GM18951 (cell line): Measurements from ENCODE around the gene PSMB2.

Source experiments
- POLR2A ChIP-seq: IDR thresholded peaks from 4 replicates; pipeline ENCODE4 v1.6.1; 2011; ENCODE audit warnings: mild to moderate bottlenecking; ENCODE audit not compliant: insufficient read length, insufficient read depth; ENCODE audit errors: extremely low read depth
- in situ Hi-C: fragments of 300-500 bp; cut with MboI; formaldehyde crosslinking; loops from one replicate; pipeline ENCODE4 v1.12.0; 2022; ENCODE audit warnings: low sequenced_read_pairs, mixed read lengths, inconsistent platforms; ENCODE audit not compliant: unreplicated experiment

PSMB2 gene

GRCh38 chr1:35568975-35569395 lies 72.3 kb downstream of the PSMB2 start:
- in situ Hi-C loops, result loop anchor here (10.0 kb wide), 1 partner anchor 146 kb away; the partner anchor contains the start of gene C1orf216

GRCh38 chr1:35567947-35568558 lies 73.3 kb downstream of the PSMB2 start:
- in situ Hi-C loops, result loop anchor here (10.0 kb wide), 1 partner anchor 147 kb away; the partner anchor contains the start of gene C1orf216

More at GRCh38 chr1:35568975-35569395, 72.3 kb downstream of the PSMB2 start:
- no peak for TF ChIP-seq POLR2A

GRCh38 chr1:35565742-35566133 lies 75.6 kb downstream of the PSMB2 start:
- in situ Hi-C loops, result loop anchor here (10.0 kb wide), 1 partner anchor 149 kb away; the partner anchor contains the start of gene C1orf216

More at GRCh38 chr1:35567947-35568558, 73.3 kb downstream of the PSMB2 start:
- no peak for TF ChIP-seq POLR2A

GRCh38 chr1:35564884-35565741 lies 76.2 kb downstream of the PSMB2 start:
- TF ChIP-seq POLR2A, result no peak

More at GRCh38 chr1:35565742-35566133, 75.6 kb downstream of the PSMB2 start:
- no peak for TF ChIP-seq POLR2A

GRCh38 chr1:35564037-35564883 lies 77.1 kb downstream of the PSMB2 start:
- TF ChIP-seq POLR2A, result no peak
- in situ Hi-C loops, result loop anchor here (10.0 kb wide), 1 partner anchor 151 kb away; the partner anchor contains the start of gene C1orf216

More at GRCh38 chr1:35564884-35565741, 76.2 kb downstream of the PSMB2 start:
- in situ Hi-C loops, result loop anchor here (10.0 kb wide), 1 partner anchor 150 kb away; the partner anchor contains the start of gene C1orf216

- in situ Hi-C loops, result loop anchor here (10.0 kb wide), 1 partner anchor 152 kb away; the partner anchor contains the start of gene C1orf216
- TF ChIP-seq POLR2A, result no peak
Measured at GRCh38 chr1:35563166-35563565, 78.2 kb downstream of the PSMB2 start.

GRCh38 chr1:35561972-35562680 lies 79.2 kb downstream of the PSMB2 start:
- in situ Hi-C loops, result loop anchor here (10.0 kb wide), 1 partner anchor 153 kb away; the partner anchor contains the start of gene C1orf216
- no peak for TF ChIP-seq POLR2A

GRCh38 chr1:35561297-35561971 lies 79.9 kb downstream of the PSMB2 start:
- in situ Hi-C loops, result loop anchor here (10.0 kb wide), 1 partner anchor 153 kb away; the partner anchor contains the start of gene C1orf216
- no peak for TF ChIP-seq POLR2A

GRCh38 chr1:35560256-35561225 lies 80.8 kb downstream of the PSMB2 start:
- in situ Hi-C loops, result loop anchor here (10.0 kb wide), 1 partner anchor 154 kb away; the partner anchor contains the start of gene C1orf216
- TF ChIP-seq POLR2A, result no peak

GRCh38 chr1:35559317-35559944 lies 81.9 kb downstream of the PSMB2 start:
- in situ Hi-C loops, result no loop called here

More at GRCh38 chr1:35559317-35559944, 81.9 kb downstream of the PSMB2 start:
- no peak for TF ChIP-seq POLR2A
